DMS53 (cell line): ENCODE data around the gene KCNQ1.
A peak's percentile ranks its signal among the peaks of the same experiment; 100 is the strongest.

Experiments used
- DNase-seq: peaks from one replicate; lab custom pipeline; 2025; lab: John Stamatoyannopoulos, UW

The KCNQ1 gene

GRCh38 chr11:2443881-2444820 is 657 bp upstream of the KCNQ1 start, which contains the start of gene TRPM5:
TSS of gene TRPM5 (minus strand) at chr11:2444514. CDS start at chr11:2423036, 21,478 bp downstream.
- DNase-seq = peak; percentile 66

GRCh38 chr11:2445746-2446551 is 1.1 kb downstream of the KCNQ1 start:
- DNase-seq = no peak

- DNase-seq = no peak
Observed at GRCh38 chr11:2446590-2447252, 1.9 kb downstream of the KCNQ1 start.

- DNase-seq = no peak
Observed at GRCh38 chr11:2447253-2447950, 2.6 kb downstream of the KCNQ1 start.

GRCh38 chr11:2447951-2448650 is 3.3 kb downstream of the KCNQ1 start:
- DNase-seq = no peak

- DNase-seq = no peak
Observed at GRCh38 chr11:2448661-2449547, 4.1 kb downstream of the KCNQ1 start.

- DNase-seq = no peak
Observed at GRCh38 chr11:2449548-2450320, 4.9 kb downstream of the KCNQ1 start.

GRCh38 chr11:2450321-2451041 is 5.7 kb downstream of the KCNQ1 start:
- DNase-seq = no peak

GRCh38 chr11:2451336-2451735 is 6.5 kb downstream of the KCNQ1 start:
- no peak for DNase-seq

- DNase-seq = no peak
Observed at GRCh38 chr11:2451916-2452315, 7.1 kb downstream of the KCNQ1 start.

- no peak for DNase-seq
Observed at GRCh38 chr11:2452321-2453012, 7.7 kb downstream of the KCNQ1 start.

- DNase-seq = no peak
Observed at GRCh38 chr11:2453436-2453835, 8.6 kb downstream of the KCNQ1 start.

- DNase-seq = no peak
Observed at GRCh38 chr11:2458321-2458720, 13.5 kb downstream of the KCNQ1 start.

GRCh38 chr11:2459016-2459725 is 14.4 kb downstream of the KCNQ1 start:
- DNase-seq = no peak

GRCh38 chr11:2459796-2460531 is 15.2 kb downstream of the KCNQ1 start:
- DNase-seq = no peak

GRCh38 chr11:2460540-2461252 is 15.9 kb downstream of the KCNQ1 start:
- DNase-seq = no peak
